Activated naive CD4-positive, alpha-beta T cell treated with anti-CD3 and anti-CD28 coated beads for 36 hours (primary cell): ENCODE measurements around the gene CLDN14. TPM values are rescaled to one million over a fixed set of nuclear protein-coding genes. Genes with fewer than 3 reads are reported as not detected.

Experiments used
- total RNA-seq, 2 experiments: library from RNA; stranded (reverse); gene quantifications; one replicate each; pipeline ENCODE4 v1.2.3, GENCODE V29; 2021

The CLDN14 gene
- total RNA-seq, 2 experiments from 2014 or later = not detected

Other genes with a start within 250 kb of the CLDN14 start
- 10 to 100 TPM; 26.7 to 28.6 TPM for gene MORC3, start 159.9 kb downstream of the CLDN14 start, total RNA-seq
- gene CHAF1B, start 94.7 kb downstream of the CLDN14 start, total RNA-seq = 10 to 100 TPM; 30.5 to 31.9 TPM
- gene SIM2, start 219.0 kb upstream of the CLDN14 start, total RNA-seq = under 1 TPM; 0.74 to 0.94 TPM